HG03175 (cell line): ENCODE measurements around the gene ERN1.
A peak's percentile ranks its signal among the peaks of the same experiment; 100 is the strongest.
"Not testable (repeated sequence)": the region's sequence is repeated elsewhere in the genome, so short reads cannot be mapped to it uniquely, and the experiment has no call there.

ENCODE experiments used
- ATAC-seq: cut with Tn5 transposase; IDR thresholded peaks from one replicate; pipeline ENCODE4 v1.9.1; 2021; ENCODE audit warnings: mild to moderate bottlenecking, moderate library complexity; ENCODE audit not compliant: unreplicated experiment

Gene ERN1

DNA sequence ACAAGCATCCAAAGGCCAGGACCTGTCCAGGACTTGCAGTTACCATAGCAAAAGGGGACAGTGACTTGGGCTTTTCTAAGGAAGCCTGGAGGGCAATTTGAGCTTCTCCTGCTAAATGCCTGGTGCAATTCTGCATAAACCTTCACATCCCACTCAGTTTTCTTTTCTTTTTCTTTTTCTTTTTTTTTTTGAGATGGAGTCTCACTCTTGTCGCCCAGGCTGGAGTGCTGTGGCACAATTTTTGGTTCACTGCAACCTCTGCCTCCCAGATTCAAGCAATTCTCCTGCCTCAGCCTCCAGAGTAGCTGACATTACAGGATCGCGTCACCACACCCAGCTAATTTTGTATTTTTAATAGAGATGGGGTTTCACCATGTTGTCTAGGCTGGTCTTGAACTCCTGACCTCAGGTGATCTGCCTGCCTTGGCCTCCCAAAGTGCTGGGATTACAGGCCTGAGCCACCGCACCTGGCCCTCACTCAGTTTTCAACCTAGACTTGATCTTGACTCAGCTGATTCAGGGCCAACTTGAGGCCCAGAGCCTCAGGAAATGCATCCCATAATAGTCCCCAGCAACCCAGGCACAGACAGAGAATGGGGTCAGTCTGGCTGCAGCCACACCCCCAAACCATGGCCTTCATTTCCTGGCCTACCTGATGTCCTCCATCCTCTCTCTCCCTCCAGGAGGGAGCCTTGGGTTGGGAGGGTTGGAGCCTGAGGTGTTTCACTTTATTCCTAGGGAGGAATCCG is 122.7 kb downstream of the ERN1 start:
- not testable (repeated sequence) for ATAC-seq

- ATAC-seq: no peak
Measured at GRCh38 chr17:64006361-64007088, 123.4 kb downstream of the ERN1 start.

GRCh38 chr17:64005734-64006167 is 124.2 kb downstream of the ERN1 start:
- ATAC-seq: no peak

DNA sequence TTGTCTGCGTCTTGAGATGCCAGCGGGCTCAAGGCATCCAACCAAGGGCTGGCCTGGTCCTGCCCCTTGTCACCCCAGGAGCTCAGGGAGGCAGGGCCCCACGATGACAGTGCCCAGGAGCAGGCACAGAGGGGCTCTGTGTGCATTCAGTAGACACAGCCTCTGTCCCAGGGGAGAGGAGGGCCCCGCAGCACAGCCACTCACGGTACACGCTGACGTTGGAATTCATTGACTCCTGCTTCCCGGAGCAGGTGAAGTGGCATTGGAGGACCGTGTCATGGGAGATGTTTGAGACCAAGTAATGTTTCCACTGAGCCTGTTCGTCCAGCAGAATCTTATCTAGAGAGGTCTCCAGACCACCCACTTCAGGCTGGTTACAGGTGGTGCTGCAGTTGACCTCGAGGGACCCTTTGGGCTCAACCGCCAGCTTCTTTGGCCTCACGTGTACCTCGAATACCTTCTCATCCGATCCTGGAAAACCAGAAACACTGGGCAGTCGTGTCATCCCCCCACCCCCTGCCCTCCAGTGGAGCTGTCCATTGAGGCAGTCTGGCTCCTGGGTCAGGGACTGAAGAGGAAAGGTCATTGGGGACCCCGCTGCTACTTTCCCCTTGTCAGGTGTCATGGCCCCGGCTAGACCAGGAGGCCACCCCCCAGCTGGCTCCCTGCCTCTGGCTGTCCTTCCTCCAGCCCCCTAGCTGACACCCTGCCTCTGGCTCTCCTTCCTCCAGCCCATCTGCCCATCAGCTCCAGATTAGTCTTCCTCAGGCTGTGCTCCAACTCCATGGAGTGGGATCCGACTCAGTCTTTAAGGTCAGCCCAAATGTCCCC is 124.8 kb downstream of the ERN1 start:
- no peak for ATAC-seq

GRCh38 chr17:64004218-64004770 is 125.7 kb downstream of the ERN1 start:
- no peak for ATAC-seq

GRCh38 chr17:64003526-64004121 is 126.3 kb downstream of the ERN1 start:
- no peak for ATAC-seq

DNA sequence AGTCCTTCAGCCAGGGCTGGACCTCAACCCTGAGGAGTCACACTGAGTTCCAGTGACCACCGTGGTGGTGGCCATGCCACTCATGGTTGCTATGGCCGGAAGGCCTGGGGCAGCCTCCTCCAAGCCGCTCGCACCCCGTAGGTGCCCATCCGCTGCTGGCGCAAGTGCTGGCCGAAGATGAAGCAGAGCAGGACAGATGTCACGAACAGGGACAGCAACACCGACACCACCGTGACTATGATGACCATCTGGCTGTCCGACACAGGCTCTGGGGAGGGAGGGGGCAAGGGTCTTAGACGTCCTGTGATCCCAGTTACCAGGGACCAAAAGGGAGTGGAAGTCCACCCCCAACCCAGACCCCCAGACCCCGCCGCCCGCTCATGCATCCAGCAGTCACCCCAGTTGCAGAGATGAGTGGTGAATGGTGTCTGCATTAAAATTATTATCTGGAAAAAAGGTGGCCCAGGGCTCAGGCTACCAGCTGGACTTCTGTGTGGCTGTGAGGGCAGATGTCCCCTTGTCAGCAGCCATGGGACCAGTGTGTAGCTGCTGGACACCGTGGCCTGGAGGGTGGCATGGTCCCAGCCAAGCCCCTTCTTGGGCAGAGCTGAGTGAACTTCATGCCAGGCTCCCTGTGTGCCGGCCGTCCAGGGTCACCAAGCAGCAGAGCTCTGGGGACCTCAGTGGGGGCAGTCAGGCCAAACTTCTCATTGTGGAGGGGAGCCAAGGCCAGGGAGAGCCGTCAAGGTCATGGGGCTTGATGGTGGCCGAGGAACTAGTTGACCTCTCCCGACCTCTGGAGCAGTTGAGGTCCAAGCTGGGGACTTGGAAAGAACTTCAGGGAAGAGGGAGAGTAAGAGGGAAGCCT is 127.1 kb downstream of the ERN1 start:
- ATAC-seq: no peak

- ATAC-seq: no peak
Measured at GRCh38 chr17:64001763-64002529, 128.0 kb downstream of the ERN1 start.

GRCh38 chr17:64001091-64001579 is 128.8 kb downstream of the ERN1 start:
- ATAC-seq: no peak

- no peak for ATAC-seq
Measured at GRCh38 chr17:63999680-64000531, 130.0 kb downstream of the ERN1 start.

GRCh38 chr17:63998721-63999679 is 130.9 kb downstream of the ERN1 start:
- peak; percentile 13 for ATAC-seq

DNA sequence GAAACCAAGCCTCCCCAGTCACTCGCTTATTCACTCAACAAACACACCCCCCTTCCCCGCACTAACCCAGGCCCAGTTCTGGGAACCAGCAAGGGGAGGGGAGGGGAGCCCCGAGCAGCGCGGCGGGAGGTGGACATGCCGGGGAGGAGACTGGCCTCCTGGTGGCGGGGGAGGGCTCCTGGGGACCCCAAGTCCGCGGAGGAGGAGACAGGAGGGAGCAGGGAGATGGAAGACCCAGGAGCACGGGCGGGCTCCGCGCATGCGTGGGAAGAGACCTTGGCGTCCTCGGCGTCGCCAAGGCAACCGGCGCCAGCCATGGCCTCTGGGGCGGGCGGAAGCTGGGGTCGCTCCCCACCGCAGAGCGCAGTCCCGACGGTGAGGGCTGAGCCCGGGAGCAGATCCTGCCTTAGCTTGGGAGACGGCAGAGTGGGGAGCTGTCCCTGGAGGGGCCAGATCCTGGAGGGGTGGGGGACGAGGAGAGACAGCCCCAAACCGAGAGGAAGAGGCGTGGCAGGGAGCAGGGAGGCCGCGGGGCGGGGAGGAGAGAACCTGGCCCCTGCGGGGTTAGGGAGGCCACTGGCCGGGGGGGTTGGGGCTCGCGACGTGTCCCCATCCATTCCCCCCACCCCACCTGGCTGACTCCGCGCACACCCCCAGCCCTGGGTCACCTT is 131.8 kb downstream of the ERN1 start, which contains the start of gene PRR29:
PRR29 (plus strand) TSS at position 302 of the 671 bp plus-strand sequence; CDS start at position 316, 14 bp downstream.
- ATAC-seq: peak; percentile 70

DNA sequence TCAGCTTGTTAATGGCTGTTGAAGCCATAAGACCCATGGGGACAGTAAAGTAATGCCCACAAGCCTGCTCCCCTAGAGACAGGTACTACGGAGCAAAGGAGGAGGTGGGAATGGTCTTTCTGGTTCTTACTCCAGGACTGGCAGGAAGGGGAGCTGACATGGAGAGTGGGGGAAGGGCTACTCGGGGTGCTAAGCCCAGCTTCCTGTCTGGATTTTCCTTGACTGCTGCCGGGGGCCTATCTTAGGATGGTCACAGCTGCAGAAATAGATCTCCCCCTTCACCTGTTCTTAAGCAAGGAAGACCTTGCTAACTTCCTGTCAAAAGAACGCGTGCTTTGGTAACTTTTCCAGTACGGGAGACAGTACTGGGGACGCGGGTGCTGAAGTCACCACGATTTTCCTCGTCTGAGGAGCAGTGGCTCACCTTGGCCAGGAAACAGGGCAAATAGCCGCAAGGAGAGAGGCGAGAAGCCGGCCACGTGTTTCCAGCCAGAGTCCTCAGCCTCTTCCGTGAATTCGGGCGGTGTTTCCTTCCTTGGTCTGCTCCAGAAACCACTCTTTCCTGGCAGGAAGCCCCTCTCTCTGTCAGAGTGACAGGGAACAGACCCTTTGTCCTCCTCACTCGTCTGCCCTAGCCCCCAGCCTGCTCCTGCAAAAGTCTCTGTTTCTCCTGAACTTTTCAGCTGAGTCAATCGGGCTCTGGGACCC is 132.4 kb downstream of the ERN1 start:
- no peak for ATAC-seq

GRCh38 chr17:63996430-63997182 is 133.3 kb downstream of the ERN1 start:
- no peak for ATAC-seq

DNA sequence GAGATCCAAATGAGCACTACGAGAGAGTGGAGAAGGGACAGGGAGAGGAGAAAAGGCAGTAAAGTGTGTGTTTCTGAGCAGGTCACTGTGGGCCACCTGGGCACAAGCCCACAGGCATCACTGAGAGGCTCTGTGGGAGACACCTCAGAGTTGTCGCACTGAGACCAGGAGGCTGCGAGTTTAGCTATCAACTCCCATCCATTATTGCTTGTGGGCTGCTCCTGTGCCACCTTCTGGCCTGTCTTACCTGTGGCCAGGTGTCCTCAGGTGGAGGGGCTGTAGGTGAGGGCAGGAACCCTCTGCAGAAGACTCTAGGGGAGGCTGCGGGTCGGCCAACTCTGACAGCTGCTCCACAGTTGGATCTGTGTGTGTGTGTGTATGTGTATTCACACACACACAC is 134.3 kb downstream of the ERN1 start:
- no peak for ATAC-seq
